ENCODE measurements around the gene ARHGEF12. TPM values are rescaled to one million over a fixed set of nuclear protein-coding genes. Genes with fewer than 3 reads are reported as not detected.

Gene ARHGEF12
- total RNA-seq, 1 donor from 2014 or later, result 114 TPM

GRCh38 chr11:120365512-120365911 is 29.3 kb downstream of the ARHGEF12 start:
- Mint-ChIP-seq H3K9me3 (ENCODE audit: unreplicated experiment) (no peaks in the 10 kb centered on the region), H3K27ac (ENCODE audit: unreplicated experiment) (no peak overlapping the region), H3K4me3 (ENCODE audit: unreplicated experiment) (no peak overlapping the region), H3K4me1 (ENCODE audit: unreplicated experiment) (peaks cover 27% of the 10 kb centered on the region), H3K36me3 (ENCODE audit: unreplicated experiment) (peaks cover 2% of the 10 kb centered on the region), H3K27me3 (ENCODE audit: unreplicated experiment) (no peaks in the 10 kb centered on the region)
- no peak for DNase-seq (ENCODE audit: extremely low spot score, unreplicated experiment)
- TF ChIP-seq CTCF (IDR thresholded peaks at IDR 0.05), result no peak

- Mint-ChIP-seq H3K27ac (ENCODE audit: unreplicated experiment) (no peak overlapping the region), H3K4me1 (ENCODE audit: unreplicated experiment) (peaks cover 43% of the 10 kb centered on the region), H3K27me3 (ENCODE audit: unreplicated experiment) (no peaks in the 10 kb centered on the region), H3K9me3 (ENCODE audit: unreplicated experiment) (no peaks in the 10 kb centered on the region), H3K36me3 (ENCODE audit: unreplicated experiment) (no peaks in the 10 kb centered on the region), H3K4me3 (ENCODE audit: unreplicated experiment) (no peak overlapping the region)
- DNase-seq (ENCODE audit: extremely low spot score, unreplicated experiment), result no peak
- no peak for TF ChIP-seq CTCF (IDR thresholded peaks at IDR 0.05)
Observed at GRCh38 chr11:120372296-120372695, 36.1 kb downstream of the ARHGEF12 start.

GRCh38 chr11:120375076-120375475 is 38.9 kb downstream of the ARHGEF12 start:
- Mint-ChIP-seq H3K36me3 (ENCODE audit: unreplicated experiment) (peaks cover 8% of the 10 kb centered on the region), H3K4me3 (ENCODE audit: unreplicated experiment) (peak overlapping the region; percentile 17), H3K9me3 (ENCODE audit: unreplicated experiment) (peaks cover 10% of the 10 kb centered on the region), H3K4me1 (ENCODE audit: unreplicated experiment) (peaks cover 60% of the 10 kb centered on the region), H3K27ac (ENCODE audit: unreplicated experiment) (peak overlapping the region; percentile 86), H3K27me3 (ENCODE audit: unreplicated experiment) (no peaks in the 10 kb centered on the region)
- TF ChIP-seq CTCF (IDR thresholded peaks at IDR 0.05), result no peak
- DNase-seq (ENCODE audit: extremely low spot score, unreplicated experiment), result no peak

- Mint-ChIP-seq H3K4me3 (ENCODE audit: unreplicated experiment) (no peak overlapping the region), H3K4me1 (ENCODE audit: unreplicated experiment) (peaks cover 64% of the 10 kb centered on the region), H3K36me3 (ENCODE audit: unreplicated experiment) (peaks cover 8% of the 10 kb centered on the region), H3K27me3 (ENCODE audit: unreplicated experiment) (no peaks in the 10 kb centered on the region), H3K27ac (ENCODE audit: unreplicated experiment) (peak overlapping the region; percentile 38), H3K9me3 (ENCODE audit: unreplicated experiment) (peaks cover 10% of the 10 kb centered on the region)
- no peak for DNase-seq (ENCODE audit: extremely low spot score, unreplicated experiment)
- TF ChIP-seq CTCF (IDR thresholded peaks at IDR 0.05), result no peak
Observed at GRCh38 chr11:120376547-120377182, 40.5 kb downstream of the ARHGEF12 start.

GRCh38 chr11:120378474-120378873 is 42.3 kb downstream of the ARHGEF12 start:
- Mint-ChIP-seq H3K27me3 (ENCODE audit: unreplicated experiment) (no peaks in the 10 kb centered on the region), H3K9me3 (ENCODE audit: unreplicated experiment) (peaks cover 10% of the 10 kb centered on the region), H3K27ac (ENCODE audit: unreplicated experiment) (no peak overlapping the region), H3K36me3 (ENCODE audit: unreplicated experiment) (peaks cover 10% of the 10 kb centered on the region), H3K4me1 (ENCODE audit: unreplicated experiment) (peaks cover 76% of the 10 kb centered on the region), H3K4me3 (ENCODE audit: unreplicated experiment) (no peak overlapping the region)
- no peak for DNase-seq (ENCODE audit: extremely low spot score, unreplicated experiment)
- TF ChIP-seq CTCF (IDR thresholded peaks at IDR 0.05), result no peak

Data from osteocyte (in vitro differentiated cells).